ENCODE results near the gene LCE1D.

The LCE1D gene

GRCh38 chr1:152783095-152783494 lies 13.4 kb upstream of the LCE1D start:
- H4K20me1 ChIP-seq (ENCODE audit: low read depth, low read length) = no peaks in the 10 kb centered on the region
- TF ChIP-seq EZH2phosphoT487 (conservative IDR thresholded peaks at IDR 0.05; ENCODE audit: low read length) = no peak
- TF ChIP-seq, protein P1, sequence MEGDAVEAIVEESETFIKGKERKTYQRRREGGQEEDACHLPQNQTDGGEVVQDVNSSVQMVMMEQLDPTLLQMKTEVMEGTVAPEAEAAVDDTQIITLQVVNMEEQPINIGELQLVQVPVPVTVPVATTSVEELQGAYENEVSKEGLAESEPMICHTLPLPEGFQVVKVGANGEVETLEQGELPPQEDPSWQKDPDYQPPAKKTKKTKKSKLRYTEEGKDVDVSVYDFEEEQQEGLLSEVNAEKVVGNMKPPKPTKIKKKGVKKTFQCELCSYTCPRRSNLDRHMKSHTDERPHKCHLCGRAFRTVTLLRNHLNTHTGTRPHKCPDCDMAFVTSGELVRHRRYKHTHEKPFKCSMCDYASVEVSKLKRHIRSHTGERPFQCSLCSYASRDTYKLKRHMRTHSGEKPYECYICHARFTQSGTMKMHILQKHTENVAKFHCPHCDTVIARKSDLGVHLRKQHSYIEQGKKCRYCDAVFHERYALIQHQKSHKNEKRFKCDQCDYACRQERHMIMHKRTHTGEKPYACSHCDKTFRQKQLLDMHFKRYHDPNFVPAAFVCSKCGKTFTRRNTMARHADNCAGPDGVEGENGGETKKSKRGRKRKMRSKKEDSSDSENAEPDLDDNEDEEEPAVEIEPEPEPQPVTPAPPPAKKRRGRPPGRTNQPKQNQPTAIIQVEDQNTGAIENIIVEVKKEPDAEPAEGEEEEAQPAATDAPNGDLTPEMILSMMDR (IDR thresholded peaks at IDR 0.05; ENCODE audit: insufficient read depth, low read length, poor library complexity, severe bottlenecking) = no peak

GRCh38 chr1:152786077-152786476 lies 10.4 kb upstream of the LCE1D start, which contains the start of gene LCE1E:
TSS of gene LCE1E (plus strand) at chr1:152786257. CDS start at chr1:152787300, 1,043 bp downstream.
- H3K27me3 ChIP-seq (ENCODE audit: low read length) = no peaks in the 10 kb centered on the region
- no peaks in the 10 kb centered on the region for H3K9me3 ChIP-seq (ENCODE audit: insufficient read depth, low read length)
- no peak within 1 kb of the TSS for H3K4me3 ChIP-seq (ENCODE audit: insufficient read depth, low read length, poor library complexity, severe bottlenecking)
- no peak within 1 kb of the TSS for H3K9ac ChIP-seq (ENCODE audit: low read length)
- no peak within 1 kb of the TSS for H3K4me2 ChIP-seq (ENCODE audit: low read depth, low read length, poor library complexity, severe bottlenecking)
- H3K79me2 ChIP-seq (ENCODE audit: insufficient read depth, low read length) = no peaks in the 10 kb centered on the region
- no peak within 1 kb of the TSS for H2AFZ ChIP-seq (ENCODE audit: low read depth, low read length, severe bottlenecking)
- no peaks in the 10 kb centered on the region for H3K36me3 ChIP-seq (ENCODE audit: low read length)
- H3K27ac ChIP-seq (ENCODE audit: low read depth, low read length) = no peak within 1 kb of the TSS
- TF ChIP-seq, protein P1 (IDR thresholded peaks at IDR 0.05; ENCODE audit: insufficient read depth, low read length, poor library complexity, severe bottlenecking) = no peak
- TF ChIP-seq EZH2phosphoT487 (conservative IDR thresholded peaks at IDR 0.05; ENCODE audit: low read length) = no peak
- H4K20me1 ChIP-seq (ENCODE audit: low read depth, low read length) = no peaks in the 10 kb centered on the region
- no peaks in the 10 kb centered on the region for H3F3A ChIP-seq (ENCODE audit: insufficient read depth)
- no peaks in the 10 kb centered on the region for H3K9me2 ChIP-seq (replicated peaks; ENCODE audit: insufficient read depth, low read length)

More at GRCh38 chr1:152783095-152783494, 13.4 kb upstream of the LCE1D start:
- H3K9me2 ChIP-seq (replicated peaks; ENCODE audit: insufficient read depth, low read length) = no peaks in the 10 kb centered on the region
- no peaks in the 10 kb centered on the region for H3K36me3 ChIP-seq (ENCODE audit: low read length)
- no peak overlapping the region for H2AFZ ChIP-seq (ENCODE audit: low read depth, low read length, severe bottlenecking)
- no peaks in the 10 kb centered on the region for H3K9me3 ChIP-seq (ENCODE audit: insufficient read depth, low read length)
- H3K4me3 ChIP-seq (ENCODE audit: insufficient read depth, low read length, poor library complexity, severe bottlenecking) = no peak overlapping the region
- no peaks in the 10 kb centered on the region for H3K79me2 ChIP-seq (ENCODE audit: insufficient read depth, low read length)
- H3K27me3 ChIP-seq (ENCODE audit: low read length) = no peaks in the 10 kb centered on the region
- H3K27ac ChIP-seq (ENCODE audit: low read depth, low read length) = no peak overlapping the region
- H3K4me2 ChIP-seq (ENCODE audit: low read depth, low read length, poor library complexity, severe bottlenecking) = no peak overlapping the region
- no peaks in the 10 kb centered on the region for H3F3A ChIP-seq (ENCODE audit: insufficient read depth)
- H3K9ac ChIP-seq (ENCODE audit: low read length) = no peak overlapping the region

- Histone ChIP-seq H3K27me3 (ENCODE audit: low read length) (no peaks in the 10 kb centered on the region), H3F3A (ENCODE audit: insufficient read depth) (no peaks in the 10 kb centered on the region), H3K27ac (ENCODE audit: low read depth, low read length) (no peak overlapping the region), H3K4me2 (ENCODE audit: low read depth, low read length, poor library complexity, severe bottlenecking) (no peak overlapping the region), H3K4me3 (ENCODE audit: insufficient read depth, low read length, poor library complexity, severe bottlenecking) (no peak overlapping the region), H3K79me2 (ENCODE audit: insufficient read depth, low read length) (no peaks in the 10 kb centered on the region), H2AFZ (ENCODE audit: low read depth, low read length, severe bottlenecking) (no peak overlapping the region), H3K36me3 (ENCODE audit: low read length) (no peaks in the 10 kb centered on the region), H3K9me2 (replicated peaks; ENCODE audit: insufficient read depth, low read length) (no peaks in the 10 kb centered on the region), H4K20me1 (ENCODE audit: low read depth, low read length) (no peaks in the 10 kb centered on the region), H3K9ac (ENCODE audit: low read length) (no peak overlapping the region), H3K9me3 (ENCODE audit: insufficient read depth, low read length) (no peaks in the 10 kb centered on the region)
- TF ChIP-seq, protein P1 (IDR thresholded peaks at IDR 0.05; ENCODE audit: insufficient read depth, low read length, poor library complexity, severe bottlenecking) = no peak
- no peak for TF ChIP-seq EZH2phosphoT487 (conservative IDR thresholded peaks at IDR 0.05; ENCODE audit: low read length)
Measured at GRCh38 chr1:152795686-152796085, 835 bp upstream of the LCE1D start.
